GM20000 (cell line): ENCODE results near the gene DAP.
A peak's percentile ranks its signal among the peaks of the same experiment; 100 is the strongest.

Source experiments
- DNase-seq: peaks from one replicate; pipeline ENCODE4 v3.0.0; 2012; ENCODE audit warnings: low spot score
- CTCF ChIP-seq: IDR thresholded peaks from 2 replicates; pipeline ENCODE4 v1.5.1; 2012; ENCODE audit warnings: mild to moderate bottlenecking, control low read depth; ENCODE audit errors: extremely low read depth, missing control alignments

The DAP gene

GRCh38 chr5:10775646-10776045 is 14.6 kb upstream of the DAP start:
- peak; percentile 18 for TF ChIP-seq CTCF
- no peak for DNase-seq

GRCh38 chr5:10772901-10773585 is 12.0 kb upstream of the DAP start:
- no peak for TF ChIP-seq CTCF
- no peak for DNase-seq

- DNase-seq: no peak
- TF ChIP-seq CTCF: no peak
Measured at GRCh38 chr5:10768328-10768899, 7.4 kb upstream of the DAP start.

- DNase-seq: no peak
- no peak for TF ChIP-seq CTCF
Measured at GRCh38 chr5:10762776-10763500, 1.9 kb upstream of the DAP start.

- no peak for TF ChIP-seq CTCF
- no peak for DNase-seq
Measured at GRCh38 chr5:10761933-10762775, 1.1 kb upstream of the DAP start.

GRCh38 chr5:10760921-10761184 is 181 bp downstream of the DAP start:
- DNase-seq: no peak
- TF ChIP-seq CTCF: no peak
